ENCODE results near the gene RAB40A.

Gene RAB40A

GRCh38 chrX:103519389-103519788 lies at the start of gene RAB40A:
Gene RAB40A, minus strand, starts transcription at chrX:103519489. Its CDS starts 18,733 bp downstream, at chrX:103500756.
- DNase-seq (ENCODE audit: low read depth in 2 of 2) = no peak

- DNase-seq (ENCODE audit: low read depth in 2 of 2) = no peak
These were observed 46.5 kb upstream of the RAB40A start for GRCh38 chrX:103565752-103566151.

- DNase-seq (ENCODE audit: low read depth in 2 of 2) = no peak
These were observed 45.9 kb upstream of the RAB40A start for GRCh38 chrX:103565197-103565596.

GRCh38 chrX:103562801-103563200 lies 43.5 kb upstream of the RAB40A start:
- no peak for DNase-seq (ENCODE audit: low read depth in 2 of 2)

- no peak for DNase-seq (ENCODE audit: low read depth in 2 of 2)
These were observed 41.0 kb upstream of the RAB40A start for GRCh38 chrX:103560256-103560655.

- no peak for DNase-seq (ENCODE audit: low read depth in 2 of 2)
These were observed 37.8 kb upstream of the RAB40A start for GRCh38 chrX:103556963-103557612.

GRCh38 chrX:103554687-103555424 lies 35.6 kb upstream of the RAB40A start:
- DNase-seq (ENCODE audit: low read depth in 2 of 2) = peak; percentile 27 to 39

GRCh38 chrX:103552236-103552635 lies 32.9 kb upstream of the RAB40A start:
- no peak for DNase-seq (ENCODE audit: low read depth in 2 of 2)

- DNase-seq (ENCODE audit: low read depth in 2 of 2) = no peak
These were observed 31.2 kb upstream of the RAB40A start for GRCh38 chrX:103550415-103551051.

- no peak for DNase-seq (ENCODE audit: low read depth in 2 of 2)
These were observed 30.6 kb upstream of the RAB40A start for GRCh38 chrX:103549916-103550315.

- no peak for DNase-seq (ENCODE audit: low read depth in 2 of 2)
These were observed 20.9 kb upstream of the RAB40A start for GRCh38 chrX:103540145-103540544.

GRCh38 chrX:103539695-103540094 lies 20.4 kb upstream of the RAB40A start:
- DNase-seq (ENCODE audit: low read depth in 2 of 2) = no peak

- no peak for DNase-seq (ENCODE audit: low read depth in 2 of 2)
These were observed 19.4 kb upstream of the RAB40A start for GRCh38 chrX:103538728-103539127.

- no peak for DNase-seq (ENCODE audit: low read depth in 2 of 2)
These were observed 18.6 kb upstream of the RAB40A start for GRCh38 chrX:103537871-103538387.

- DNase-seq (ENCODE audit: low read depth in 2 of 2) = no peak
These were observed 17.4 kb upstream of the RAB40A start for GRCh38 chrX:103536732-103537131.

- DNase-seq (ENCODE audit: low read depth in 2 of 2) = no peak
These were observed 16.8 kb upstream of the RAB40A start for GRCh38 chrX:103536071-103536470.

GRCh38 chrX:103535206-103535605 lies 15.9 kb upstream of the RAB40A start:
- DNase-seq (ENCODE audit: low read depth in 2 of 2) = no peak

- peak; percentile 56 for DNase-seq (ENCODE audit: low read depth in 2 of 2)
These were observed 14.4 kb upstream of the RAB40A start for GRCh38 chrX:103533511-103534216.

- DNase-seq (ENCODE audit: low read depth in 2 of 2) = no peak
These were observed 11.7 kb upstream of the RAB40A start for GRCh38 chrX:103531002-103531401.

GRCh38 chrX:103530545-103530944 lies 11.3 kb upstream of the RAB40A start:
- no peak for DNase-seq (ENCODE audit: low read depth in 2 of 2)

- DNase-seq (ENCODE audit: low read depth in 2 of 2) = no peak
These were observed 10.3 kb upstream of the RAB40A start for GRCh38 chrX:103529550-103529949.

- no peak for DNase-seq (ENCODE audit: low read depth in 2 of 2)
These were observed 5.5 kb upstream of the RAB40A start for GRCh38 chrX:103524747-103525146.

All from activated CD4-positive, alpha-beta T cell treated with anti-CD3 and anti-CD28 coated beads for 24 hours (primary cell).